DMS53 (cell line): Measurements from ENCODE around the gene OR5J2.
A peak's percentile ranks its signal among the peaks of the same experiment; 100 is the strongest.
"Not testable (repeated sequence)": the region's sequence is repeated elsewhere in the genome, so short reads cannot be mapped to it uniquely, and the experiment has no call there.

Experiments
- DNase-seq: peaks from one replicate; lab custom pipeline; 2025; lab: John Stamatoyannopoulos, UW

Gene OR5J2

GRCh38 chr11:56176318-56176717, at the start of gene OR5J2:
Gene OR5J2 (plus strand): TSS chr11:56176618. CDS start chr11:56176618, 0 bp downstream.
- no peak for DNase-seq

- no peak for DNase-seq
Measured at GRCh38 chr11:56140151-56140661, 36.2 kb upstream of the OR5J2 start, which contains the start of gene OR8J3. Gene OR8J3 (minus strand): TSS chr11:56140201. CDS start chr11:56137718, 2,483 bp downstream.

DNA sequence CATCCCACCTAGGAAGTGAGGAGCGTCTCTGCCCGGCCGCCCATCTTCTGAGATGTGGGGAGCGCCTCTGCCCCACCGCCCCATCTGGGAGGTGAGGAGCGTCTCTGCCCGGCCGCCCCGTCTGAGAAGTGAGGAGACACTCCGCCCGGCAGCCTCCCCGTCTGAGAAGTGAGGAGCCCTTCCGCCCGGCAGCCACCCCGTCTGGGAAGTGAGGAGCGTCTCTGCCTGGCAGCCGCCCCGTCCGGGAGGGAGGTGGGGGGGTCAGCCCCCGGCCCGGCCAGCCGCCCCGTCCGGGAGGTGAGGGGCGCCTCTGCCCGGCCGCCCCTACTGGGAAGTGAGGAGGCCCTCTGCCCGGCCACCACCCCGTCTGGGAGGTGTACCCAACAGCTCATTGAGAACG, 32.7 kb upstream of the OR5J2 start:
- not testable (repeated sequence) for DNase-seq

DNA sequence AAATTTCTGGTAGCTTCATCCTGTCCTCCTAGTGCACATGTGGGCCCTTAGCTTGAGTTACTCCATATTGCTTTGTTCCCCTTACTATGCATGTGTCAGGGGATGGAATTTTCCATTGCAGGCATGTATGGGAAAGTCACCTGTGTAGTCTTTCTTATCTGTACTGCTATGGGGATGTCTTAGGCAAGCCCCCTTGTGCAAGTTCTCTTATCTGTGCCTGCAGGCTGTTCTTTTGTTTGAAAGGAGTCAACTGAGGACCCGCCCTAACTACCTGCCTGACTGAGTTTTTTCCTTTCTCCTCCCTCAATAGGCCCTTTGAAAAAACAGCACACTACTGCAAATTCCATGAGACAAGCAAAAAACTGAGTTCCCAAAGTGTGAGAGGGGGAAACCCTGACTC, 25.0 kb upstream of the OR5J2 start:
- DNase-seq, result no peak

DNA sequence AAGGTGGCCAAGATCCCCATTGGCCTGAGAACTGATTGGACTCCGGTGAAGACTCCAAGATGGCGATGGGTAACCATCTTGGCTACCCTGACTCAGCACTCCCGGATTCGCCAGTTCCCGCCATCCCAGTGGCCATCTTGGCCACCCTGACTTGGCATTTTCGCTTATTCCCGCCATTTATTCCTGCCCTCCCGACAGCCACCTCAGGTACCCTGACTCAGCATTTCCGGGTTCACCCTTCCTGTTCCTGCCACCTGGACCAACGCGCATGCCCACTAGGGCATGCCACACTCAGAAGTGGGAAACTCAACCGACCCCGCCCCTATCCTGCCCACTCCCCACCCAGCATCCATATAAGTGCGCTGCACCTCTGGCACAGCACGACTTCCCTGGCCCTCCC, 24.1 kb upstream of the OR5J2 start:
- peak; percentile 11 for DNase-seq

GRCh38 chr11:56160217-56160616, 16.2 kb upstream of the OR5J2 start, which contains the start of gene OR8K5:
Gene OR8K5 (minus strand): TSS chr11:56160317. CDS start chr11:56160317, 0 bp downstream.
- DNase-seq, result no peak

DNA sequence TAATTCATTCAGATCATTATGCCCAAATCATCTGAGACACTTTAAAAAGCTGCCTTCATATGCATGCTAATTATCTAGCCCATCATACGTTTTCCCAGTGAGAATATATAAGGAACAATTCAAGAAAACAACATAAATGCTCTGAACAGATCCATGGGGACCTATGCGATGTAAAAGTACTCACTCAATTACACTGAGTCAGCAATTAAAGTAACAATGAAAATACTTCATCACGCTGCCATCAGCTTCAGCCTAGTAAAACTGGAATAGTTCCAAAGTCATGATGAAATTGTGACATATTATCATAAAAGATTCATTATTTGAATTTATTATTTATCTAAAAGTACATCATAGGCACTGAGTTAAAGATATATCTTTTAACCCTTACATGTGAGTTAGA, 12.6 kb upstream of the OR5J2 start:
- no peak for DNase-seq

DNA sequence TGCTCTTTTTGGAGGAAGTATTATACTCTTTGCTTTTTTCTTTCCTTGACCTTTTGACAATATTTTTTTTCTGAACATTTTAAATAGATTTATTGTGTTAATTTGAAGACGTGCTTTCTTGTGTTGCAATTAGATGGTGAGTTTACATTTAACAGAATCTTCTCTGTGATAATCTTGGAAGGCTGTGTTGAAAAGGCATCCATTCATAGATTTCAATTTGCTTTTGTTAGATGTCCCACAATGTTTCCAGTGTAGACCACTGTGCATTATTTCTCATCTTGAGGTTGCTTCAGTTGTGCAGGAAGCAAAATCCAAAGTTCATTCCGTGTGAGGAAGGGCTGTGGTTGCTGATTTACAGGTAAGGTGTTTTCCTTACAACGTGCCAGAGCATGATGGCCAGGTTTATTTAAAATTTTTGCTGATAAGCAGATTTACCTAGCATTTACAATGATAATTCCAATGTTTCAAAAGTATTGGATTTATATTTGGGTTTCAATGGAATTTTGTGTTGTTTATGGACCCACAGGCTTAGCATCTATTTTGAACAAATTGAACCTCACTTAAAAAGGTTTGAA, 4.1 kb upstream of the OR5J2 start:
- DNase-seq, result no peak

DNA sequence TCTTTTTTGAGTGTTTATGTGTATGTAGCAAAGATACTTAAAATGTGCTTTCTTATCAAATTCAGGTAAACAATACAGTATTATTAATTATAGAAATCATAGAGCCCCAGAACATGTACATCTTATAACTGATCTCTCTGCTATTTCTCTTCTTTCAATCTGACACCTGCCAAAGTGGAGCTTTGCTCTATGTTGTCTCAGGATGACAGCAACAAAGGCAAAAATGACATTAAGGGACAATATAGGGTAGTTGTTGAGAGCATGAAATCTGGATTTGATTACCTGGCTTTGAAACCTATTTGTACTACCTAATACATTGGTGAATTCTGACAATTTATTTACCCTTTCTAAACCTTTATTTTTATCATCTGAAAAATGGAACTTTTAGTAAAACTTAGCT, 7.0 kb downstream of the OR5J2 start:
- DNase-seq, result no peak

DNA sequence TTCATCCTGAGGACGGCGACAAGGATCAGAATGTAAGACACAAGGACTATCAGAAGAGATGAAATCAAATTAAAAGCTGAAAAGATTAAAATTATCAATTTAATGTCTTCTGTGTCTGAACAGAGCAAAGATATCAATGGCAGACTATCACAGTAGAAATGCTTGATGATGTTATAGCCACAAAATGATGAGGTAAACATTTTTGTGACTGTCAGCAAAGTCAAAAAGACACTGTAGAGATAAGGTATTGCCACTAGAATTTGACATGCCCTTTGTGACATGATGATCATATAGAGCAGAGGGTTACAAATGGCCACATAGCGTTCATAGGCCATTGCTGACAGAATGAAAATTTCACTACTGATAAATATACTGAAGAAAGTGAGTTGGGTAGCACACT, 12.2 kb downstream of the OR5J2 start:
- no peak for DNase-seq

DNA sequence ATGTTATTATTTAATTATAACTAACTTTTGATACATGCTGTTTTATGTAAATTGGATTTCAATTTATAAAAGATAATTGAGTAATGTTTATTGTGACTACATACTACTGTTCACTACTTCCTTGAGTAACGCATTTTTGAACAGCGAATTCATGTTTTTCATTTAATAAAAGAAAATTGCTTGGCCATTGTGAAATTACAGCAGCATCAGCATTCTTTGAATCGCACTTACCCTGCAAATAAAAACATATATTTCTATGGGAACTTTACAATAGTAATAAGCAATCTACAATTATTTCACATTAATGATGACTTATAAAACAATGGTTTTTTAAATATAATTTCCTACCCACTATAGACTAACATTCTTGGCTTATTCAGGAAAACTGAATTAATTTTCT, 20.3 kb downstream of the OR5J2 start:
- DNase-seq, result no peak

GRCh38 chr11:56197367-56197766, 20.9 kb downstream of the OR5J2 start:
- DNase-seq, result no peak

DNA sequence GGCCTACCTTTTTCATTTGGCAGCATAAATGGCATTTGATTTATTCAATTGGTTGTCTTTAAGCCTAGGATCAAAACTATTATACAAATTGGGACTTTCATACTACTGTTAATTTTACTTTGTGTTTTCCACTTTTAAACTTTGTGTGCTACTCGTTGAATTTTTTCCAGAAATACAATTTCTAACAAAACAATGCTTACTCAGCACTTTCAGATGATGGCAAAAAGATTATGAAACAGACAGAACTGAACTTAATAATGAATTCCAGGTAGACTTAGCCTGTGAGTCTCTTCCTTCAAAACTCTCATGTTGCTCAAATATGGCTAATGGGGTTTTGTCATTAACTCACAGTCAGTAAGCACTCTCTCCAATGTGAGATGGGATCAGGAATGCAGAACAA, 31.4 kb downstream of the OR5J2 start:
- no peak for DNase-seq

DNA sequence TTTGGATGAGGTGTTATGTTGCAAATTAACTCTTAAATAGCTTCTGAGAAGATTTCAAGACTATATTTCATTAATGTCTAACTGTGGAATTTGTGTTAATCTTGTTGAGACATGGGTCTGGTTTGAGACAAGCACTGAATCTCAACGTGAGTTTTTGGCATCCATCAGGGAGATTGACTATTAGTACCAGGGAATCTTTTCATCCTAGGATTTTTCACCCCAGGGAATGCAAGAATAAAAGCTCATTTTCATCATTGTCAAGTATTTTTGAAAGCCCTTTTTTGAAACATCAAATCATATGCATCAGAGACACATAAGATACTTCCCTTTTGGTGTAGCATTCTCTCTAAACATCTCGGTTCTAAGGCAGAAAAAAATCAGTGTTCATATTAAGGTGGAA, 38.1 kb downstream of the OR5J2 start:
- no peak for DNase-seq

GRCh38 chr11:56219735-56220134, 43.3 kb downstream of the OR5J2 start:
- DNase-seq, result peak; percentile 70
